Right kidney (tissue), 9 donors: Measurements from ENCODE around the gene MCU.
A peak's percentile ranks its signal among the peaks of the same experiment; 100 is the strongest.
"Not testable (repeated sequence)": the region's sequence is repeated elsewhere in the genome, so short reads cannot be mapped to it uniquely, and the experiment has no call there.

Experiments used
- DNase-seq: peaks from one replicate; pipeline ENCODE4 v3.0.0-alpha.2; 2016
- long read RNA-seq, 8 donors: transcript quantifications; one replicate each; lab custom pipeline, GENCODE V29; 2026

Gene MCU, protein sequence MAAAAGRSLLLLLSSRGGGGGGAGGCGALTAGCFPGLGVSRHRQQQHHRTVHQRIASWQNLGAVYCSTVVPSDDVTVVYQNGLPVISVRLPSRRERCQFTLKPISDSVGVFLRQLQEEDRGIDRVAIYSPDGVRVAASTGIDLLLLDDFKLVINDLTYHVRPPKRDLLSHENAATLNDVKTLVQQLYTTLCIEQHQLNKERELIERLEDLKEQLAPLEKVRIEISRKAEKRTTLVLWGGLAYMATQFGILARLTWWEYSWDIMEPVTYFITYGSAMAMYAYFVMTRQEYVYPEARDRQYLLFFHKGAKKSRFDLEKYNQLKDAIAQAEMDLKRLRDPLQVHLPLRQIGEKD
- long read RNA-seq, donor 1, transcript MCU-202 (8 exons, 2,949 nt), result major isoform, 7 of 8 reads
- long read RNA-seq, donor 1, partial matches to known transcripts, result 0 of 8 reads
- long read RNA-seq, donor 1, other reads (novel, unspliced or antisense), result 0 of 8 reads
- long read RNA-seq, donor 2, transcript MCU-202 (8 exons, 2,949 nt), result major isoform, 6 of 6 reads
- long read RNA-seq, donor 2, partial matches to known transcripts, result 0 of 6 reads
- long read RNA-seq, donor 2, other reads (novel, unspliced or antisense), result 0 of 6 reads
- long read RNA-seq, donor 3, partial matches to known transcripts, result 0 of 4 reads
- long read RNA-seq, donor 3, other reads (novel, unspliced or antisense), result 0 of 4 reads
- long read RNA-seq, donor 4, transcript MCU-202 (8 exons, 2,949 nt), result major isoform, 7 of 8 reads
- long read RNA-seq, donor 4, partial matches to known transcripts, result 0 of 8 reads
- long read RNA-seq, donor 4, other reads (novel, unspliced or antisense), result 0 of 8 reads
- long read RNA-seq, donor 5, transcript MCU-202 (8 exons, 2,949 nt), result major isoform, 9 of 9 reads
- long read RNA-seq, donor 5, partial matches to known transcripts, result 0 of 9 reads
- long read RNA-seq, donor 5, other reads (novel, unspliced or antisense), result 0 of 9 reads
- long read RNA-seq, donor 6, transcript MCU-202 (8 exons, 2,949 nt), result major isoform, 10 of 11 reads
- long read RNA-seq, donor 6, partial matches to known transcripts, result 0 of 11 reads
- long read RNA-seq, donor 6, other reads (novel, unspliced or antisense), result 0 of 11 reads
- long read RNA-seq, donor 7, transcript MCU-202 (8 exons, 2,949 nt), result major isoform, 5 of 5 reads
- long read RNA-seq, donor 7, partial matches to known transcripts, result 0 of 5 reads
- long read RNA-seq, donor 7, other reads (novel, unspliced or antisense), result 0 of 5 reads
- long read RNA-seq, donor 8, transcript MCU-202 (8 exons, 2,949 nt), result major isoform, 7 of 7 reads
- long read RNA-seq, donor 8, partial matches to known transcripts, result 0 of 7 reads
- long read RNA-seq, donor 8, other reads (novel, unspliced or antisense), result 0 of 7 reads

DNA sequence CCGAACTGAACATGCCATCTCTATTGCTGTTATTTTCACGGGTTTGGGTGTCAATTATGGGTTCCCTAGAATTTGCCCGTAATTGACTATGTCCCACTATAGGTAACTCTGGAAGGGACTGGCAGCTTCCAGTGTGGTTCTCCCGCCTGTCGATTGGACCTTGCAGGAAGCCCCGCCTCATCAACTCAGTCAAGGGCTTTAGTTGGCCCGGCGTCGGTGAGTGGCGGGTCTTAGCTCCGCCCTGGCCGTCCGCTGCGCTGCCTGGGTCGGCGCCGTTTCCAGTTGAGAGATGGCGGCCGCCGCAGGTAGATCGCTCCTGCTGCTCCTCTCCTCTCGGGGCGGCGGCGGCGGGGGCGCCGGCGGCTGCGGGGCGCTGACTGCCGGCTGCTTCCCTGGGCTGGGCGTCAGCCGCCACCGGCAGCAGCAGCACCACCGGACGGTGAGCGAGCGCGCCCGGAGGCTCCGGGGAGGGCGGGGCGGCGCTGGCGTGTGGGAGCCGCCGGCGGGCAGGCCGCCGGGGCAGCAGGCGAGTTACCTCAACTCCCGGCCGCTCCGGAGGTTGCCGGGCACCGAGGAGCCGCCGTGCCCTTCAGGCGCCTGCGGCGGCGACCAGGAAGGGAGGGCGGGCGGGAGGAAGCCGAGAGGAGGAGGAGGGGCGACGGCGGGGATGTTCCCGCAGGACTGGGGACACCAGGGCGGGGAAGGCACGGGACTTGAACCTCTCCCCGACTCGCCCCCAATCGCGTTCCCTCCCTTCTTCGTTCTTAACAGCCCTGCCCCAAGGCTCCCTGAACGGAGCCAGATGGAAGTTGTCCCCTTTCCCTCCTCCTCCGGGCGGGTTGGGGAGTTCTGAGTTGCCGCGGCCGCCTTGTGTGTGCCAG lies at the start of gene MCU:
Gene MCU (plus strand): TSS at position 281 of the 881 bp plus-strand sequence. CDS start 9 bp downstream, at position 290.
- DNase-seq, result peak; percentile 87

DNA sequence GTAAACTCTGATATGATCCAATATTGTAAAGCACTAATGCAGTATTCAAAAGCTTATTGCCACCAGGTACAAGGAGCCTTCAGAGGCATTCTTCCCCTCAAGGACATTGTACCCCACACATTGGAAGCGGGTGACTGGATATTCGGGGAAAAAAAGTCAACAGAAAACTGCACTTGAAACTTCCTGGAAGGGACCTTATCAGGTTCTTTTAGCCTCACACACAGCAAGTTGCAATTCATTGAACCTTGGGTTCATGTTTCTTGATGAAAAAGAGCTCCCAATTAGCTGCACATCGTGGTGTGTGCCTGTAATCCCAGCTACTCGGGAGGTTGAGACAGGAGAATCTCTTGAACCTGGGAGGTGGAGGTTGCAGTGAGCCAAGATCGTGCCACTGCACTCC lies 49.6 kb upstream of the MCU start:
- no peak for DNase-seq

DNA sequence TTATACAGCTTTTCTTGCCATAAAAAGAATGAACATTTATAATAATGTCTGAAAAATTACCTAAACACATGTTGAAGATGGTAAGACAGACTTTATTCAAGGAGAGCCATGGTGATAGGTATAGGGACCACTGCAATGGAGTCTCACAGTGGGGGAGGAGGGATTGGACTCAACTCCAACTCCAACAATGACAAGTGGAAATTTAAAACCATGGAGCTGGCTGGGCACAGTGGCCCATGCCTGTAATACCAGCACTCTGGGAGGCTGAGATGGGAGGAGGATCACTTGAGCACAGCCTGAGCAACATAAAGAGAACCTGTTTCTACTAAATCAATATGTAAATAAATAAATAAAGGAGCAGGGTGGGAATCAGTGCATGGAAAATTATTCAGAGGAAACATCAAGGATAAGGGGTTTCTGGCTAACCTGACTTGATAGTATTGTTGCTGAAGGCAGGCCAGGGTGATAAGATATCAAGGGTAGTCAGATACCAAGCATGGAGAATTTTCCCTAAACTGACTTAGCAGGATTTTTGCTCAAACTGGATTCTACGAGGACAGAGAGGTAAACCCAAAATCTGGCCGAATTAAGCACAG lies 46.6 kb upstream of the MCU start:
- no peak for DNase-seq

DNA sequence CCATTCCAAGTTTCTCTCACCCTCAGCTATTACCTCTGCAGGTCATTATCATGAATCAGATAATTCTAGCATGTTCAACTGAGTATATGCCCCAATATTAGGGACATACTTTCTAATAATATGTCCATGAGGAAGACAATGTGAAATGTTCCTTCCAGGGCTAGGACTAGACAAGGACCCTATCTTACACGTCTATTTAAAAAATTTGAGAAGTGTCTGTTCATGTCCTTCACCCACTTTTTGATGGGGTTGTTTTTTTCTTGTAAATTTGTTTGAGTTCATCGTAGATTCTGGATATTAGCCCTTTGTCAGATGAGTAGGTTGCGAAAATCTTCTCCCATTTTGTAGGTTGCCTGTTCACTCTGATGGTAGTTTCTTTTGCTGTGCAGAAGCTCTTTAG lies 45.0 kb upstream of the MCU start:
- not testable (repeated sequence) for DNase-seq

DNA sequence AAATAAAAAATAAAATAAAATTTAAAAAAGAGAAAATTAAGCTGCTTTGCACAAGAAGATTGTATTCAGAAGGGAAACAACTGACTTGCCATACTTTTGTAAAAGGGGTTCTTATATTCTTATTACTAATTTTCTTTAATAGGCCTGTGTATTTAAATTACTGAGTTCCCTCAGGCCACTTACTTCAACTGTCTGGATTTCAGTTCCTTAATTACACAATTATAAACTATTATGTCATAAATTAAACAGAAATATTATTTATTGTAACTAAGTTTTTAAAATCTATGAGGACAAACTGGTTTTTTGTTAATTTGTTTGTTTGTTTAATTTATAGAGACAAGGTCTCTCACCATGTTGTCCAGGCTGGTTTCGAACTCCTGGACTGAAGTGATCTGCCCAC lies 43.6 kb upstream of the MCU start:
- no peak for DNase-seq

DNA sequence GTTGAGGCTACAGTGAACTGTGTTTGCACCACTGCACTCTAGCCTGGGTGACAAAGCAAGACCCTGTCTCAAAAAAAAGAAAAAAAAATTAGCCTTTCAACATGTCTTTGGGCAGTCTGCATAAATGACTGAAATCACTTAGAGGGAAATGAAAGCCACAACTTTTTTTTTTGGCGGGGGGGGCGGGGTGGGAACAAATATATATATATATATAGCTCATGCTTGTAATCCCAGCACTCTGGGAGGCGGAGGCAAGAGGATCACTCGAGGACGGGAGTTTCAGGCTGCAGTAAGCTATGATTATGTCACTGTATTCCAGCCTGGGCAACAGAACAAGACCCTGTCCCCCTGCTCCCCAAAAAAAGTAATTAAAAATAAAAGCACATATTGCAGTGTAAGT lies 42.7 kb upstream of the MCU start:
- DNase-seq, result no peak

DNA sequence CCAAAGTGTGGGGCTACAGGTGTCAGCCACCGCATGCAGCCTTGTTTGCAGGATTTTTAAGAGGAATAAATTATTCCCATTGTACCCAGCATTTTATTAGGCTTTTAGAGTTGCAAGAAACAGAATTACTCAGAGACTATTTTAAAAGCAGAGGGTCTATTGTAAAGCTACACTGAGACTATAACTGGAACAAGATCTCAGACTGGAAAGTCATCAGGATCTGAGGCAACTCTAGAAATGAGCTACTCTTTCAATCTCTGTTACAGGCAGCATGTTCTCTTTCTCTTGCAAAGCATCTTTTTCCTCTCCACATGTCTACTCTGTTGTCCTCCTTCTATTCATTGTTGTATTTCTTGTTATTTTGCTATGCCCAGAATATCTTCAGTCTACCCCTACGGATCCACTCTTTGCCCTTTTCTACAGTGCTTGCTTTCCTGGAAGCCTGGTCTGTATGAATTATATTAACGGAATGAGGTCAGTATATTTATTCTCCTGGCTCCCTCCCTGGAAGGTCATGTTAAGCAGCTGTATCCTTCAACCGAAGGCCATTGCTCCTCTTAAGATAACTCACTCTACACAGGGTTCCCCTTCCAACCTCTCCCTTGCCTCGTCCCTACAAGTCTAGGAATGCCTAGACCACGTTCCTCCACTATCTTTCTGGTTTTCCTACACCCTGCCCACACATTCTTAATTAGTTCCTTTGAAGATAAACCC lies 38.4 kb upstream of the MCU start:
- no peak for DNase-seq

DNA sequence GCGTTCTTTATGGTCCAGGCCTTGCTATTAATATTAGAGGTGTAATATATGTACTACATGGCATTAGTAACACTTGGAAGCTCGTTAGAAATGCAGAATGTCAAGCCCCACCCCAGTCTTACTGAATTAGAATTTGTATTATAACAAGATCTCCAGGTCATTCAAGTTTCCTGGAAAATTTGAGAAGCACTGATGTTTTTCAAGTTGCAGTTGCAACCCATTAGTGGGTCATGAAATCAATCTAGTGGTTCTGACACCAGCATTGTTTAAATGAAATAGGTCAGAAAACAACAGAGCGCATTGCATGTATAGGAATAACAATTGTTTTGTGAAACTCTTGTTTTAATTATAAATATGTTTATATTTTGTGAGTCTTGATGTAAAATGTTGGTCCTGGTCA lies 37.2 kb upstream of the MCU start:
- no peak for DNase-seq

DNA sequence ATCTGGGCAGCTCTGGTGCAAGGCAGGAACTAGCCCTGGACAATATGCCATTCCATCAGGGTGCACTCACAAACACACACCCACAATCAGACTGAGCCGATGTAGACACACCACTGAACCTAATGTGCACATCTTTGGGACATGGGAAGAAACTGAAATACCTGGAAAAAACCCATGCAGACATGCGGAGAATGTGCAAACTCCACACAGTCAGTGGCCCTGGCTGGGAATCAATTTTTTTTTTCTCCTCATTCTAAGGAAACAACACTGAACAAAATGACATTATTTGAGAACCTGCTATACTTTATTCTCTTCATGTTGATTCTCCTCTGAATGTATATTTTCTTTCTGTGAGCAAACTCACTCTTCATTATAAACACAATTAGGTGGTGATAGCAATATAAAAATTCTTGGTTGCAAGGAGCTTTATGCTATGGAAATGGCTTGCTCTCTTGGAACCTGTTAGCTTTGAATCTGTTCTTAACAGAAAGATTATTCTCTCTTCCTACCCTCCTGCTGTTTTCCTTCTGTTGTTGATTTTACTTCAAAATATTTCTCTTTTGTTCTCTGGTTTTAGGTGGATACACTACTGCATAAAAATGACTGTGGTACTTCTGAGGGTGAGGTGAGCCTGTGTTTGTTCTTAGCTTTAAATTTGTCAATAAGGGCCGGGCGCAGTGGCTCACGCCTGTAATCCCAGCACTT lies 33.1 kb upstream of the MCU start:
- DNase-seq, result no peak

DNA sequence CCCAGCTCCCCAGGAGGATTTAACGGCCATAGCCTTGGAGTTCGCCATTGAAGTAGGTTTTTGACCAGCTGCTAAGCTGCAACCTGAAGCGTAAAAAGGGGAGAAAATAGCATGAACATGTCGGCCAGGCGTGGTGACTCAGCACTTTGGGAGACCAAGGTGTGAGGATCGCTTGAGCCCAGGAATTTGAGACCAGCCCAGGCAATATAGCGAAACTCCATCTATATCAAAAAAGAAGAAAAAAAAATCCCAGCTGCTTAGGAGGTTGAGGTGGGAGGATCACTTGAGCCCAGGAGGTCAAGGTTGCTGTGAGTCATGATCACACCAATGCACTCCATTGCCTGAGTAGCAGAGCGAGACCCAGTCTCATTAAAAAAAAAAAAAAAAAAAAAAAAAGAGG lies 32.2 kb upstream of the MCU start:
- DNase-seq, result no peak

DNA sequence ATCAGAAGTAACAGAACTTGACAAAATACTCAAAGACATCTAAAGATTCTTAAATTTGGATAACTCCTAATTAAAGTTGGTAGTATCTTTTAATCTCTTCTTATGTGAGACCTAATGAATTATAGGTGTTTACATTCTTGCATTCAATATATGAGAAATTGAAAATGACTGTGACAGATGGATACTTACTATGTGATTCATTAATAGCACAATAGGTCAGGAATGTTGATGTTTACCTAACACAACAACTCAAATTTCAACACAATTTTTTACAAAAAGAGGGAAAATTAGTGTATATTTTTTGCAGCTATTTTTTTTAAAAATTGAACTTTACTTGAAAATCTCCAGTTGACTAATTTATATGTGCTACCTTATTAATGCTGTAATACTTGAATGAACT lies 31.7 kb upstream of the MCU start:
- no peak for DNase-seq

DNA sequence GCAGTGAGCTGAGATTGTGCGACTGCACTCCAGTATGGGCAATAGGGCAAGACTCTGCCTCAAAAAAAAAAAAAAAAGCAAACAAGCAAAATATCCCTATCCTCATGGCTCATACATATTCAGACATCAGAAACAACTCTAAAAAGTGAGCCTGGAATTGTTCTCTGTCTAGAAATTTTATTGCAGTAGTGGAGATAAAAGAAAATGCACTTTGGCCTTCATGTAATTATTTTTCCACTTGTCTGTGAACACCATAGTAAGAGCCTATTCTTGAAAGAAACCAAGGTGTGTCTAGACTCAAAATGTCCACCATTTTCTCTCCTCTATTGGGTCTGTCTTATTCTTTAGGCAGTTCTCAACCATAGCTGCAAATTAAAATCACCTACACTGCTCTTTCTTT lies 30.5 kb upstream of the MCU start:
- DNase-seq, result no peak

DNA sequence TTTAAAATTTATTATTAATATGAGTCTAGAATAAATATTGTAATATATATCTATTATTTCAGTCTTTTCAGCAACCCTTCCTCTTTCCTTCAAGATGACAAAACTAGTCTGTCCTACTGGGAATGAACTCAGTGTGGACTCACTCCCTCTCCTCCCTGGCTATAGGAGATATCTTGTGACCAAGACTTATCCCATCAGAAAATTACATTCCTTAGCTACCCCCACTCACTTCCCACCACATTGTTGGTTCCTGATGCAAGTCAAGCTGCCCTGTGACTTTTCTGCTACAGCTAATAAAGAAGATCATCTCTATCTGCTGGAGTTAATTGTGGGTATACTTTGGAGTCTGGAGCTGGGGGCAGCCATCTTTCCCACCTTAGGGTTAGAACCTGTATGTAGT lies 28.0 kb upstream of the MCU start:
- no peak for DNase-seq

DNA sequence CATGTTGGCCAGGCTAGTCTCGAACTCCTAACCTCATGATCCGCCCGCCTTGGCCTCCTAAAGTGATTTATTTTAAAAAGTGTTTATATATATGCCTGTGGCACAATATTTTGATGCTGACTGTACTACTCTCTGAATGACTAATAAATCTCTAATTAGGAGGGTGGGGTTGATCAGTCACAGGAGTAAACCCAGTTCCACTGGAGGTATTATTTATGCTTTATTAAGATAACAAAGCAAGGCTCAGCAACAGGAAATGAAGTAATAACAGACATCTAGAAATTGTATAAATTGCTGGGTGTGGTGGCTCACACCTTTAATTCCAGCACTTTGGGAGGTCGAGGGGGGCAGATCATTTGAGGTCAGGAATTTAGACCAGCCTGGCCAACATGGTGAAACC lies 26.0 kb upstream of the MCU start:
- DNase-seq, result no peak

DNA sequence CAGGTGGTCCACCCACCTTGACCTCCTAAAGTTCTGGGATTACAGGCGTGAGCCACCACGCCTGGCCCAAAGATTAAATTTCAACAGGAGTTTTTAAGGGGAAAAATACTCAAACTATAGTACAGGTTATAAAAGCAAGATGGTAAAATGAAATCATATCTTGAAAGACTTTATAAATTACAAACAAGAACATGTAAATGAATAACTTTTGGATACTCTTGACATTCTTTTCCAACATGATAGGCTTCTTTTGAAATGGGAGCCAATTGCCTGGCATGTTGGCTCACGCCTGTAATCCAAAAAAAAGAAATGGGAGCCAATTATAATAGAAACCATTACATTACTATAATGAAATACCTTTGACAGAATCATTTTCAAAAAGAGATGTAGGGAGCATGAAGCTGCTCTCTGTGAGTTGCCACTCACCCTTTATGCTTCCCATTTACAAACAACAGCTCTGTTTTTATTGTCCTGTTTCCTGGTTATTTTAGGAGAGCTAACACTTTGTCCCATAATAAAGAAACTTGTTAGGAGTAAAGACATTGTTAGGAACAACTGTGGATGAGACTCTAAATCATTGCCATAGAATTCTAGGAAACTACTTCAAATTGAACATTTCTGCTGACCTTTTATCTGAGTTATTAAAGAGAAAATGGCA lies 24.6 kb upstream of the MCU start:
- DNase-seq, result no peak

DNA sequence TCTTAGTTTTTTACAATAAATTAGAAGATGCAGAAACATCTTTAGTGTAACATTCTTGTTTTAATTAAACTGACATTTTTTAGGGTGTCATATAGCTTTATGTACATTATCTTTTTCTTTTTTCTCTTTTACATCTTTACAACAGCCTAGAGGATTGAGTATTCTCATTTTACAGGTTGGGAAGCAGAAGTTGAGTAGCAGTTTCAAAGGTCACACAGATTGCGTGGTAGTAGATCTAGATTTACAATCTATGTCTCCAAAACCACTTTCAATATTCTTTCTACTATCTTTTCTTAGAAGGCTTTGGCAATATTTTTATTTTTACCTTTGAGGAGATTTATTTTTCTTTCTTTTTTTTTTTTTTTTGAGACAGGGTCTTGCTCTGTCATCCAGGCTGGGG lies 18.7 kb upstream of the MCU start:
- DNase-seq, result no peak

DNA sequence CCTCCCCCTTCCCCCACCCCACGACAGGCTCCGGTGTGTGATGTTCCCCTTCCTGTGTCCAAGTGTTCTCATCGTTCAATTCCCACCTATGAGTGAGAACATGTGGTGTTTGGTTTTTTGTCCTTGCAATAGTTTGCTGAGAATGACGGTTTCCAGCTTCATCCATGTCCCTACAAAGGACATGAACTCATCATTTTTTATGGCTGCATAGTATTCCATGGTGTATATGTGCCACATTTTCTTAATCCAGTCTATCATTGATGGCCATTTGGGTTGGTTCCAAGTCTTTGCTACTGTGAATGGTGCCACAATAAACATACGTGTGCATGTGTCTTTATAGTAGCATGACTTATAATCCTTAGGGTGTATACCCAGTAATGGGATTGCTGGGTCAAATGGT lies 17.8 kb upstream of the MCU start:
- not testable (repeated sequence) for DNase-seq

DNA sequence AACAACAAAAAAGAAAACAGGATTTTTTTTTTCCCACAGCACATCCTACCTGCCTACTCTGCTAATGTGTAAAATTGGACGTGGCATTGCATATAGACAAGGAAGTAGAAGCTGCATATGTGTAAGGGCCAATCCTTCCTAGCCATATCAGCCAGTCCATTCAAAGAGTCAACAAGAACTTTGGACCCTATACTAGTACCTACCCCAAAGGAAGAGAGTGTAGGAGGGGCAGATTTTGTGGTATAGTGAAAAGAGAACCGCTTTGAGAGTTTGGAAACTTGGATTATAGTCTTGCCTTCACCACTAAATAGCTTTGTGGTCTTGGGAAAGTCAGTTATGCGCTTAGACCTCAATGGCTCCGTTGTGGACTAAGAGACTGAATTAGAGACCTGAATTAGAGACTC lies 12.1 kb upstream of the MCU start:
- no peak for DNase-seq

DNA sequence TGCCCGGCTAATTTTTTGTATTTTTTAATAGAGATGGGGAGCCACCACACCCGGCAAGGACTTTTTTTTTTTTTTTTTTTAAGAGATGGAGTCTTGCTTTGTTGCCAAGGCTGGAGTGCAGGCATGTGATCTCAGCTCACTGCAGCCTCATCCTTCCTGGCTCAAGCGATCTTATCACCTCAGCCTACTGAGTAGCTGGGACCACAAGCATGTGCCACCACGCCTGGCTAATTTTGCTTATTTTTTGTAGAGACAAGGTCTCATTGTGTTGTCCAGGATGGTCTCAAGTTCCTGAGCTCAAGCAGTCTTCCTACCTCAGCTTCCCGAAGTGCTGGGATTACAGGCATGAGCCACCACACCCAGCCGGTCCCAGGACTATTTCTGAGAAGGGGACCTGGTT lies 9.3 kb upstream of the MCU start:
- no peak for DNase-seq
